GM10248 (cell line): Measurements from ENCODE around the gene LAMTOR1.

Experiments used
- CTCF ChIA-PET: fragments of 300-600 bp; sonication (Branson Sonifier 250); formaldehyde crosslinking; extraction: SDS; loops from one replicate; lab custom pipeline; 2021; ENCODE audit warnings: antibody characterized with exemption; lab: Yijun Ruan, JAX
- POLR2A ChIA-PET: fragments of 350-650 bp; sonication (Branson Sonifier 250); formaldehyde crosslinking; extraction: SDS; loops from one replicate; lab custom pipeline; 2020; ENCODE audit warnings: antibody characterized with exemption; lab: Yijun Ruan, JAX
- DNase-seq: peaks from one replicate; pipeline ENCODE4 v3.0.0; 2012; ENCODE audit errors: extremely low spot score
- CTCF ChIP-seq: IDR thresholded peaks from 2 replicates; pipeline ENCODE4 v1.5.1; 2012; ENCODE audit warnings: mild to moderate bottlenecking, low read depth; ENCODE audit errors: extremely low read depth, missing control alignments, control extremely low read depth

LAMTOR1 gene

GRCh38 chr11:72085621-72086351 is 17.3 kb downstream of the LAMTOR1 start:
- ChIA-PET CTCF (interaction anchor here (1.2 to 4.8 kb wide), 11 partner anchors 11 to 108 kb away, joined by 3 to 52 read pairs (median 7); no protein-coding TSS in a partner anchor), POLR2A (interaction anchor here (0.6 kb wide), 1 partner anchor 27 kb away, joined by 3 read pairs; the partner anchor contains the start of gene ANAPC15)
- DNase-seq = no peak
- TF ChIP-seq CTCF = no peak

GRCh38 chr11:72084965-72085364 is 18.1 kb downstream of the LAMTOR1 start:
- TF ChIP-seq CTCF = no peak
- DNase-seq = no peak
- CTCF ChIA-PET = interaction anchor here (1.2 to 4.8 kb wide), 7 partner anchors 13 to 69 kb away, joined by 3 to 52 read pairs (median 10); no protein-coding TSS in a partner anchor
- POLR2A ChIA-PET = interaction anchor here (0.7 kb wide), 1 partner anchor 58 kb away, joined by 3 read pairs; no protein-coding TSS in a partner anchor

GRCh38 chr11:72084076-72084475 is 19.0 kb downstream of the LAMTOR1 start:
- no peak for TF ChIP-seq CTCF
- POLR2A ChIA-PET = interaction anchor here (0.7 kb wide), 1 partner anchor 58 kb away, joined by 3 read pairs; no protein-coding TSS in a partner anchor
- DNase-seq = no peak
- CTCF ChIA-PET = interaction anchor here (0.9 to 4.8 kb wide), 5 partner anchors 14 to 69 kb away, joined by 3 to 52 read pairs (median 6); no protein-coding TSS in a partner anchor

- POLR2A ChIA-PET = no interaction called here
- TF ChIP-seq CTCF = no peak
- DNase-seq = no peak
- CTCF ChIA-PET = interaction anchor here (0.9 to 4.8 kb wide), 2 partner anchors 15 to 58 kb away, joined by 3 to 52 read pairs; no protein-coding TSS in a partner anchor
These were observed 19.7 kb downstream of the LAMTOR1 start for GRCh38 chr11:72083414-72083813.

- DNase-seq = no peak
- ChIA-PET POLR2A (interaction anchor here (0.5 to 0.7 kb wide), 2 partner anchors 19 to 22 kb away, joined by 3 read pairs; no protein-coding TSS in a partner anchor), CTCF (interaction anchor here (0.8 to 2.3 kb wide), 12 partner anchors 9 to 349 kb away, joined by 3 to 35 read pairs (median 4); no protein-coding TSS in a partner anchor)
- no peak for TF ChIP-seq CTCF
These were observed 21.2 kb downstream of the LAMTOR1 start for GRCh38 chr11:72081821-72082453.

GRCh38 chr11:72081184-72081644 is 21.9 kb downstream of the LAMTOR1 start:
- no peak for TF ChIP-seq CTCF
- POLR2A ChIA-PET = interaction anchor here (0.5 kb wide), 1 partner anchor 21 kb away, joined by 3 read pairs; no protein-coding TSS in a partner anchor
- CTCF ChIA-PET = interaction anchor here (1.1 to 2.3 kb wide), 8 partner anchors 9 to 104 kb away, joined by 3 to 35 read pairs (median 5); no protein-coding TSS in a partner anchor
- DNase-seq = no peak
